ENCODE results near the gene LIN9.

- TF ChIP-seq CEBPB (IDR thresholded peaks at IDR 0.05): no peak
- no peak for TF ChIP-seq EP300 (IDR thresholded peaks at IDR 0.05; ENCODE audit: borderline replicate concordance)
- TF ChIP-seq RAD21 (IDR thresholded peaks at IDR 0.05; ENCODE audit: low read depth): no peak
- TF ChIP-seq FOXM1 (IDR thresholded peaks at IDR 0.05; ENCODE audit: borderline replicate concordance, low read depth): no peak
- TF ChIP-seq NFIC (IDR thresholded peaks at IDR 0.05): no peak
- TF ChIP-seq, protein P1, sequence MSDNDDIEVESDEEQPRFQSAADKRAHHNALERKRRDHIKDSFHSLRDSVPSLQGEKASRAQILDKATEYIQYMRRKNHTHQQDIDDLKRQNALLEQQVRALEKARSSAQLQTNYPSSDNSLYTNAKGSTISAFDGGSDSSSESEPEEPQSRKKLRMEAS (IDR thresholded peaks at IDR 0.05): no peak
- no peak for TF ChIP-seq USF1 (IDR thresholded peaks at IDR 0.05)
- no peak for TF ChIP-seq CREB1 (IDR thresholded peaks at IDR 0.05; ENCODE audit: low read depth)
- no peak for TF ChIP-seq REST (IDR thresholded peaks at IDR 0.05; ENCODE audit: low read depth)
- no peak for TF ChIP-seq TEAD4 (IDR thresholded peaks at IDR 0.05)
- no peak for TF ChIP-seq YY1 (IDR thresholded peaks at IDR 0.05; ENCODE audit: low read depth)
- TF ChIP-seq TAF1 (IDR thresholded peaks at IDR 0.05; ENCODE audit: low read depth): no peak
Observed at GRCh38 chr1:226355669-226356551, 46.9 kb upstream of the LIN9 start.
